K562 (cell line): Measurements from ENCODE around the gene CRYBG3. TPM values are rescaled to one million over a fixed set of nuclear protein-coding genes. Genes with fewer than 3 reads are reported as not detected.

Experiments used
- ATAC-seq: fragments of 200-7000 bp; cut with Tn5 transposase; 3 replicates; pipeline ENCODE4 v1.9.1; 2020; ENCODE audit warnings: moderate library complexity
- BruUV-seq: library from RNA; stranded (reverse); fragments of 400-500 nt; replicated peaks from 2 replicates; lab custom pipeline; 2021; lab: Mats Ljungman, UMichigan
- CTCF ChIA-PET: fragments of 300-600 bp; formaldehyde crosslinking; extraction: SDS; loops from one replicate; lab custom pipeline; 2021; ENCODE audit warnings: low intra/inter-chr PET ratio; lab: Yijun Ruan, JAX
- POLR2A ChIA-PET: fragments of 300-600, 350-650 bp; sonication (Branson Sonifier 250); formaldehyde crosslinking; extraction: SDS; loops from one replicate; lab custom pipeline; 2021; ENCODE audit warnings: antibody characterized with exemption, inconsistent platforms; lab: Yijun Ruan, JAX
- DNase-seq, 4 experiments: peaks; one replicate each; pipeline versions ENCODE4 v3.0.0 to v3.0.0-alpha.2; 2011 to 2018; ENCODE audit warnings: low spot score in 3 of 4, mixed read lengths in 3 of 4; ENCODE audit errors: extremely low read depth in 1 of 4
- FAIRE-seq: peaks from 2 replicates; lab custom pipeline; 2011; peaks lifted over from hg19 to GRCh38; lab: Jason Lieb, UNC
- H2AFZ ChIP-seq: 2 replicates; pipeline ENCODE4 v1.6.0; 2011; ENCODE audit warnings: low read depth, low read length, control low read depth, inconsistent platforms
- H3K27ac ChIP-seq: fragments of 200-600 bp; 3 replicates; pipeline ENCODE4 v1.8.0; 2011; ENCODE audit warnings: low read depth, mild to moderate bottlenecking, control low read depth, inconsistent platforms, low read length, moderate library complexity, mixed read lengths; ENCODE audit errors: extremely low read depth
- H3K27me3 ChIP-seq, 2 experiments: fragments of 300-600 bp in 1 of 2; 2 replicates in 1 of 2; 3 replicates in 1 of 2; pipeline versions ENCODE4 v1.6.0 to v1.8.0; 2011; ENCODE audit warnings: inconsistent platforms in 2 of 2, low read length in 2 of 2, mild to moderate bottlenecking in 1 of 2, mixed read lengths in 1 of 2, moderate library complexity in 1 of 2; ENCODE audit not compliant: control insufficient read depth in 2 of 2, insufficient read depth in 2 of 2
- H3K36me3 ChIP-seq: fragments of 300-600 bp; 3 replicates; pipeline ENCODE4 v1.8.0; 2011; ENCODE audit warnings: mild to moderate bottlenecking, low read length, inconsistent platforms; ENCODE audit not compliant: control insufficient read depth, insufficient read depth
- H3K4me1 ChIP-seq, 2 experiments: fragments of 200-600 bp in 1 of 2; replicated peaks in 1 of 2; 2 replicates in 1 of 2; 3 replicates in 1 of 2; pipeline versions ENCODE4 v1.5.1 to v1.8.0; 2011; ENCODE audit warnings: inconsistent platforms in 2 of 2, low read length in 2 of 2, mild to moderate bottlenecking in 1 of 2, mixed read lengths in 1 of 2, moderate library complexity in 1 of 2; ENCODE audit not compliant: control insufficient read depth in 2 of 2, insufficient read depth in 2 of 2
- H3K4me2 ChIP-seq: 2 replicates; pipeline ENCODE4 v1.6.1; 2011; ENCODE audit warnings: low read length, control low read depth, inconsistent platforms, mixed read lengths; ENCODE audit not compliant: insufficient read depth
- H3K4me3 ChIP-seq: fragments of 200-600 bp; sonication (generic), shearing (Covaris generic); 2 replicates; pipeline ENCODE4 v1.5.1; 2016; ENCODE audit warnings: control low read depth, inconsistent platforms
- H3K79me2 ChIP-seq: fragments of 200-600 bp; 3 replicates; pipeline ENCODE4 v1.8.0; 2011; ENCODE audit warnings: low read length, inconsistent platforms; ENCODE audit not compliant: control insufficient read depth, insufficient read depth
- H3K9ac ChIP-seq, 2 experiments: 2 replicates each; pipeline versions ENCODE4 v1.6.0 to v1.6.1; 2011; ENCODE audit warnings: low read depth in 2 of 2, low read length in 2 of 2, control low read depth in 1 of 2, inconsistent platforms in 1 of 2, mild to moderate bottlenecking in 1 of 2, mixed read lengths in 1 of 2; ENCODE audit not compliant: insufficient read depth in 1 of 2
- H3K9me1 ChIP-seq: one replicate; pipeline ENCODE4 v1.6.0; 2011; ENCODE audit warnings: inconsistent platforms, mild to moderate bottlenecking, low read length, moderate library complexity; ENCODE audit not compliant: control insufficient read depth, insufficient read depth
- H3K9me3 ChIP-seq: replicated peaks from 2 replicates; pipeline ENCODE4 v1.5.1; 2011; ENCODE audit warnings: low read depth, low read length, inconsistent platforms; ENCODE audit not compliant: control insufficient read depth, insufficient read depth
- H4K20me1 ChIP-seq: replicated peaks from 2 replicates; pipeline ENCODE4 v1.6.1; 2011; ENCODE audit warnings: low read length, inconsistent platforms, mixed read lengths; ENCODE audit not compliant: control insufficient read depth, insufficient read depth
- ATF4 ChIP-seq: fragments of 450-650 bp; formaldehyde crosslinking; IDR thresholded peaks from 2 replicates; pipeline ENCODE4 v1.4.0; 2022; ENCODE audit warnings: mild to moderate bottlenecking, moderate library complexity
- CBFA2T2 ChIP-seq: fragments of 450-650 bp; conservative IDR thresholded peaks from 2 replicates; pipeline ENCODE4 v1.6.1; 2017; ENCODE audit warnings: mild to moderate bottlenecking
- CBX8 ChIP-seq: fragments of 200-600 bp; sonication (generic); IDR thresholded peaks from 2 replicates; pipeline ENCODE4 v1.6.1; 2012; ENCODE audit warnings: borderline replicate concordance, mixed run types, low read depth, mild to moderate bottlenecking, moderate library complexity, mixed read lengths, low read length, control low read depth, inconsistent platforms; ENCODE audit not compliant: poor library complexity, severe bottlenecking; ENCODE audit errors: extremely low read depth
- HOXB6 ChIP-seq: fragments of 250-450 bp; sonication (Bioruptor Pico); IDR thresholded peaks from 2 replicates; pipeline ENCODE4 v1.5.1; 2022; ENCODE audit warnings: mild to moderate bottlenecking, borderline replicate concordance
- LCOR ChIP-seq: sonication (generic); formaldehyde crosslinking; IDR thresholded peaks from 2 replicates; pipeline ENCODE4 v1.8.0; 2022; ENCODE audit warnings: mild to moderate bottlenecking, missing genetic modification reagents
- MXD1 ChIP-seq: fragments of 250-450 bp; sonication (Bioruptor Pico); IDR thresholded peaks from 2 replicates; pipeline ENCODE4 v1.8.0; 2021; ENCODE audit warnings: borderline replicate concordance, mild to moderate bottlenecking, moderate library complexity; ENCODE audit not compliant: poor library complexity, severe bottlenecking
- SETDB1 ChIP-seq: IDR thresholded peaks from one replicate; pipeline ENCODE4 v1.6.1; 2012; ENCODE audit warnings: low read length, control low read depth, inconsistent platforms
- SMC3 ChIP-seq: conservative IDR thresholded peaks from 2 replicates; pipeline ENCODE4 v1.6.1; 2011; ENCODE audit warnings: low read depth, low read length, improper control_type of control experiment; ENCODE audit not compliant: insufficient read depth
- SUPT5H ChIP-seq: fragments of 450-650 bp; IDR thresholded peaks from 2 replicates; pipeline ENCODE4 v1.6.1; 2016
- TCF7L2 ChIP-seq: fragments of 150-350 bp; IDR thresholded peaks from 2 replicates; pipeline ENCODE4 v1.6.1; 2016; ENCODE audit warnings: low read depth, mild to moderate bottlenecking, low read length, moderate library complexity
- ZNF324 ChIP-seq: fragments of 250-450 bp; sonication (Bioruptor Pico); IDR thresholded peaks from 2 replicates; pipeline ENCODE4 v1.4.0; 2020; ENCODE audit warnings: mild to moderate bottlenecking
- WGBS: fragments of 100-300 bp; shearing (Covaris generic); methylation state at CpG from one replicate; pipeline ENCODE4 v1.1.6; 2016; ENCODE audit warnings: low coverage, mixed read lengths; ENCODE audit not compliant: insufficient coverage; ENCODE audit errors: missing lambda C conversion rate; 5-methylcytosine and 5-hydroxymethylcytosine counted together
- in situ Hi-C: fragments of 300-500 bp; cut with MboI; formaldehyde crosslinking; loops from 4 replicates; pipeline ENCODE4 v1.15.0; 2018; ENCODE audit warnings: inconsistent platforms, mixed read lengths
- intact Hi-C: fragments of 100-400 bp; cut with micrococcal nuclease; formaldehyde crosslinking; loops from 2 replicates; pipeline ENCODE4 v1.14.2; 2022
- polyA plus RNA-seq, 8 experiments: library from polyadenylated mRNA; depleted of rRNA in 4 of 8; stranded (reverse) in 5 of 8; unstranded in 3 of 8; fragments of >200 nt; fragmentation: Nextera tagmentation in 2 of 8; fragmentation: Illumina TruSeq in 1 of 8; extraction: Ambion mirVana in 2 of 8; extraction: Trizol in 1 of 8; gene quantifications; 2 replicates each; pipeline versions ENCODE4 v1.2.1 to v1.2.3, GENCODE V29; 2011 to 2014; ENCODE audit warnings: inconsistent platforms in 1 of 8, missing spikeins in 1 of 8
- total RNA-seq, 7 experiments: library from RNA; depleted of rRNA in 6 of 7; stranded (reverse); fragments of >200 nt in 6 of 7; fragmentation: Illumina TruSeq in 2 of 7; extraction: Trizol in 2 of 7; gene quantifications; 2 replicates each; pipeline versions ENCODE4 v1.2.1 to v1.2.3, GENCODE V29; 2011 to 2021; ENCODE audit warnings: low replicate concordance in 1 of 7
- TF ChIP-seq, protein P1 (sequence below): sonication (generic); formaldehyde crosslinking; IDR thresholded peaks from 2 replicates; pipeline ENCODE4 v1.8.0; 2022; ENCODE audit warnings: missing genetic modification reagents, mild to moderate bottlenecking, moderate library complexity, borderline replicate concordance

CRYBG3 gene
- total and polyA plus RNA-seq, 9 of the 15 experiments (the other 6 are each of a cell fraction or from before 2014, with no cell fraction given) = 0.08 to 0.72 (median 0.18) TPM

DNA sequence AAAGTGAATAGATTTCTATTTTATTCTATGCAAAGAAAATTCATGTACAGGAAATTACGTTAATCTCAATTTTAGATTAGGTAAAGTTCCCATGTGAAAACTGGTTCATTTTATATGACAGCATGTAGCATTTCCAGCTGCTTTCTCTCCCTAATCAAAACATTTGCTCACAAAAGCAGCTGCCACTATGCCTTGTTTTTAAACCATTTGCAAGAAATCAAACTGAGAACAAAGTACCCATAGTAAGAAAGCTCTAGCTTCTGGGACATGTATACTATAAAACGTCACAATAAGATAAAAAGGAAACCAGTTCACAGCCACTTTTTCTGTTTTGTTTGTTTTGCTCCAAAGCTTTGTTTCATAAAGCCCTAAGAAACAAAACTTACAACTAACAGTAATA is 5.0 kb upstream of the CRYBG3 start:
- no peak for FAIRE-seq
- H3K27me3 ChIP-seq = peaks cover 0 to 16% of the 10 kb centered on the region in 2 experiments; a peak in 4 of 5 replicates
- H3K79me2 ChIP-seq = no peaks in the 10 kb centered on the region
- BruUV-seq = no TSS peak
- no peak for TF ChIP-seq CBX8
- TF ChIP-seq TCF7L2 = no peak
- no peak for TF ChIP-seq CBFA2T2
- H3K9me1 ChIP-seq = no peaks in the 10 kb centered on the region
- in situ Hi-C loops = no loop called here
- POLR2A ChIA-PET = no interaction called here
- no peaks in the 10 kb centered on the region for H3K36me3 ChIP-seq
- no peak for DNase-seq
- 0% methylated on average over 2 of the region's 2 CpGs for WGBS
- ATAC-seq = no peak
- no peak overlapping the region for H2AFZ ChIP-seq
- H4K20me1 ChIP-seq = no peaks in the 10 kb centered on the region
- CTCF ChIA-PET = no interaction called here
- no peak overlapping the region for H3K27ac ChIP-seq
- H3K4me3 ChIP-seq = no peak overlapping the region
- H3K9me3 ChIP-seq = no peaks in the 10 kb centered on the region
- intact Hi-C loops = no loop called here
- H3K4me1 ChIP-seq = peaks cover 0 to 6% of the 10 kb centered on the region in 2 experiments; a peak in 2 of 5 replicates
- no peak overlapping the region for H3K4me2 ChIP-seq
- H3K9ac ChIP-seq = no peak overlapping the region

DNA sequence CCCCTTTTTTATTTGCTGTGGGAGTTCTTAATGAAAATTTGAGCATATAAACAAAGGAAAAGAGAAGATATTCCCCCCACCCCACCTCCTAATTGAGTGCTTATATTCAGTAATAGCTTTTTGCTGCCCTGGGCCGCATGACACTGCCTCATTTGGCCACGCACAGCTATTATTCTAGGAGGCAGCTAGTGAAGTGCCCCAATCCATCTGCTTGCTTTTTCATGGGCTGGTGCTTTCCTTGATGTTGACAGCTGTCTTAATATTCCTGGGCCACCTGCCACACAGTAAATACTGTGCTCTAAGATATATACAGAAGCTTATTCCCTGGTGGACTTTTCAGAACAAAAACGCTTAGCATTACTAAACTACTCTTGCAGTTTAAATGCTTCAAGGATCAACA is 3.8 kb upstream of the CRYBG3 start:
- H3K36me3 ChIP-seq = no peaks in the 10 kb centered on the region
- H3K79me2 ChIP-seq = no peaks in the 10 kb centered on the region
- FAIRE-seq = no peak
- no peak overlapping the region for H3K9ac ChIP-seq
- POLR2A ChIA-PET = no interaction called here
- H3K9me1 ChIP-seq = no peaks in the 10 kb centered on the region
- in situ Hi-C loops = no loop called here
- WGBS = 0% methylated on average over 3 of the region's 3 CpGs
- intact Hi-C loops = no loop called here
- H2AFZ ChIP-seq = no peak overlapping the region
- H3K27me3 ChIP-seq = peaks cover 8 to 20% of the 10 kb centered on the region in 2 experiments
- no peak overlapping the region for H3K4me3 ChIP-seq
- H3K9me3 ChIP-seq = no peaks in the 10 kb centered on the region
- H4K20me1 ChIP-seq = no peaks in the 10 kb centered on the region
- no peak for DNase-seq
- BruUV-seq = no TSS peak
- no peak for ATAC-seq
- H3K4me1 ChIP-seq = peaks cover 0 to 14% of the 10 kb centered on the region in 2 experiments; a peak in 2 of 5 replicates
- H3K4me2 ChIP-seq = no peak overlapping the region
- H3K27ac ChIP-seq = no peak overlapping the region
- CTCF ChIA-PET = no interaction called here
- TF ChIP-seq ATF4 (CRISPR knock-in tag) (no peak), MXD1 (no peak), HOXB6 (CRISPR knock-in tag) (no peak), SUPT5H (no peak), LCOR (CRISPR knock-in tag) (no peak), ZNF324 (CRISPR knock-in tag) (no peak), SMC3 (no peak), SETDB1 (no peak)
- TF ChIP-seq, protein P1, sequence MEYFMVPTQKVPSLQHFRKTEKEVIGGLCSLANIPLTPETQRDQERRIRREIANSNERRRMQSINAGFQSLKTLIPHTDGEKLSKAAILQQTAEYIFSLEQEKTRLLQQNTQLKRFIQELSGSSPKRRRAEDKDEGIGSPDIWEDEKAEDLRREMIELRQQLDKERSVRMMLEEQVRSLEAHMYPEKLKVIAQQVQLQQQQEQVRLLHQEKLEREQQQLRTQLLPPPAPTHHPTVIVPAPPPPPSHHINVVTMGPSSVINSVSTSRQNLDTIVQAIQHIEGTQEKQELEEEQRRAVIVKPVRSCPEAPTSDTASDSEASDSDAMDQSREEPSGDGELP = no peak
